Right lobe of liver (tissue), 4 donors: ENCODE results near the gene UPP2.

Source experiments
- CTCF ChIP-seq, 4 donors: fragments of 200-600 bp in 3 of 4; fragments of 450-650 bp in 1 of 4; IDR thresholded peaks; one replicate each; pipeline versions ENCODE4 v1.5.1 to v1.8.0; 2016 to 2022; ENCODE audit warnings: antibody characterized with exemption in 4 of 4, mild to moderate bottlenecking in 2 of 4
- POLR2A ChIP-seq: fragments of 450-650 bp; IDR thresholded peaks from one replicate; pipeline ENCODE4 v1.6.1; 2017; ENCODE audit warnings: antibody characterized with exemption, mild to moderate bottlenecking
- donor health status: DM: no; HTN: no; CAD: no.
- donor health status: DM: no; HTN: no; CAD: no.
- donor health status: DM: no; HTN: yes; CAD: no.

DNA sequence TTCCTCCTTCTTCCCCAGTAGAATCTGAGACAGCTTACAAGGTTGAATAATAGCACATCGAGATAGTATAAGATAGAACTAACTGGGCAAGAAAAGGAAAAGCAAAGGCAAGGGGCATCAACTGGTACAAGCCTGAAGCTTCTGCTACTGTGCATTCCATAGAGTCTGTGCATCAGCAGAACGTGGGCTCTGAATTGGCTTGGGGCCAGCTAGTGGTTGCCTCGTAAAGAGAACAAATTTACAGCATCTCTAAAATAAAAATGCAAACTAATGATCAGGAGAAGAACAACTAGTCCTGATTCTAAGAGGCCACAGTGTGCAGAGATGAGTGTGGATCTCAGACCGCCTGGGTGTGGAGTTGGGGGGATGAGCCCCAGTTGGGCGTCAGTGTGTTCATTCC lies 36.6 kb downstream of the UPP2 start:
- no peak for TF ChIP-seq POLR2A
- no peak for TF ChIP-seq CTCF (IDR thresholded peaks at IDR 0.05)
